Mesothelial cell of epicardium (in vitro differentiated cells): ENCODE measurements around the gene RPS10. TPM values are rescaled to one million over a fixed set of nuclear protein-coding genes. Genes with fewer than 3 reads are reported as not detected.
A peak's percentile ranks its signal among the peaks of the same experiment; 100 is the strongest.
"Not testable (repeated sequence)": the region's sequence is repeated elsewhere in the genome, so short reads cannot be mapped to it uniquely, and the experiment has no call there.

Experiments used
- DNase-seq, 2 experiments: peaks; one replicate each; pipeline ENCODE4 v3.0.0; 2021; ENCODE audit warnings: low spot score in 2 of 2; ENCODE audit not compliant: unreplicated experiment in 2 of 2
- H3K27ac Mint-ChIP-seq: 2 replicates; pipeline ENCODE4 v1.8.0; 2021; ENCODE audit warnings: mixed read lengths
- H3K27me3 Mint-ChIP-seq: 2 replicates; pipeline ENCODE4 v1.8.0; 2021; ENCODE audit warnings: low read depth, mixed read lengths
- H3K36me3 Mint-ChIP-seq: 2 replicates; pipeline ENCODE4 v1.8.0; 2021; ENCODE audit warnings: mixed read lengths
- H3K4me1 Mint-ChIP-seq: 2 replicates; pipeline ENCODE4 v1.8.0; 2021; ENCODE audit warnings: mixed read lengths
- H3K4me3 Mint-ChIP-seq: 2 replicates; pipeline ENCODE4 v1.8.0; 2021; ENCODE audit warnings: mild to moderate bottlenecking, moderate library complexity, mixed read lengths
- H3K9me3 Mint-ChIP-seq: 2 replicates; pipeline ENCODE4 v1.8.0; 2021; ENCODE audit warnings: mixed read lengths
- total RNA-seq: library from RNA; stranded (reverse); gene quantifications from 3 replicates; pipeline ENCODE4 v1.2.1, GENCODE V29; 2021
- TF ChIP-seq, protein P1 (sequence below): fragments of 200-600 bp; sonication (generic); IDR thresholded peaks from one replicate; pipeline ENCODE4 v1.5.0; 2021; ENCODE audit warnings: antibody characterized with exemption; ENCODE audit not compliant: unreplicated experiment

The RPS10 gene
- total RNA-seq, 1 donor from 2014 or later = 1,317 TPM

DNA sequence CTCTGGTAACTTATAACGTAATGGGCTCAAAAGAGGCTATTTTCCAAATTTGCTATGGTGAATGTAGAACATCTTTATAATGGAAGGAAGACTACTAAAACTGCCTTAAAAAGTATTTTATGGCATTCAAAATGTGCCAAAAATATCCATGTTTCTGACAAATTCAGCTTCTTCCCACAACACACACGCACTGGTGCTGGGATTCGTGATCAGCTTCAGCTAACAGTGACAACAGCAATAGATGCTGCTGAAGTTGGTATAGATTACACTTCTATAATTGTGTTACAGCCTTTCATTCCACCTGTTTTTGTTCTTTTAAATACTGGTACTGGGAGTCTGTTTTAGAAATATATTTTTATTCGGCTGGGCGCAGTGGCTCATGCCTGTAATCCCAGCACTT is 52.4 kb downstream of the RPS10 start:
- no peak for DNase-seq
- Mint-ChIP-seq H3K4me3 (no peak overlapping the region), H3K36me3 (peaks cover 5% of the 10 kb centered on the region), H3K9me3 (no peaks in the 10 kb centered on the region), H3K4me1 (peaks cover 2% of the 10 kb centered on the region), H3K27ac (no peak overlapping the region), H3K27me3 (no peaks in the 10 kb centered on the region)
- TF ChIP-seq, protein P1, sequence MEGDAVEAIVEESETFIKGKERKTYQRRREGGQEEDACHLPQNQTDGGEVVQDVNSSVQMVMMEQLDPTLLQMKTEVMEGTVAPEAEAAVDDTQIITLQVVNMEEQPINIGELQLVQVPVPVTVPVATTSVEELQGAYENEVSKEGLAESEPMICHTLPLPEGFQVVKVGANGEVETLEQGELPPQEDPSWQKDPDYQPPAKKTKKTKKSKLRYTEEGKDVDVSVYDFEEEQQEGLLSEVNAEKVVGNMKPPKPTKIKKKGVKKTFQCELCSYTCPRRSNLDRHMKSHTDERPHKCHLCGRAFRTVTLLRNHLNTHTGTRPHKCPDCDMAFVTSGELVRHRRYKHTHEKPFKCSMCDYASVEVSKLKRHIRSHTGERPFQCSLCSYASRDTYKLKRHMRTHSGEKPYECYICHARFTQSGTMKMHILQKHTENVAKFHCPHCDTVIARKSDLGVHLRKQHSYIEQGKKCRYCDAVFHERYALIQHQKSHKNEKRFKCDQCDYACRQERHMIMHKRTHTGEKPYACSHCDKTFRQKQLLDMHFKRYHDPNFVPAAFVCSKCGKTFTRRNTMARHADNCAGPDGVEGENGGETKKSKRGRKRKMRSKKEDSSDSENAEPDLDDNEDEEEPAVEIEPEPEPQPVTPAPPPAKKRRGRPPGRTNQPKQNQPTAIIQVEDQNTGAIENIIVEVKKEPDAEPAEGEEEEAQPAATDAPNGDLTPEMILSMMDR = no peak

DNA sequence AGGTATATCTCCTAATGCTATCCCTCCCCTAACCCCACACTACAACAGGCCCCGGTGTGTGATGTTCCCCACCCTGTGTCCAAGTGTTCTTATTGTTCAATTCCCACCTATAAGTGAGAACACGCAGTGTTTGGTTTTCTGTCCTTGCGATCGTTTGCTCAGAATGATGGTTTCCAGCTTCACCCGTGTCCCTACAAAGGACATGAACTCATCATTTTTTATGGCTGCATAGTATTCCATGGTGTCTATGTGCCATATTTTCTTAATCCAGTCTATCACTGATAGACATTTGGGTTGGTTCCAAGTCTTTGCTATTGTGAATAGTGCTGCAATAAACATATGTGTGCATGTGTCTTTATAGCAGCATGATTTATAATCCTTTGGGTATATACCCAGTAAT is 54.0 kb downstream of the RPS10 start:
- not testable (repeated sequence) for H3K27me3 Mint-ChIP-seq, H3K36me3 Mint-ChIP-seq, DNase-seq, H3K4me1 Mint-ChIP-seq, H3K9me3 Mint-ChIP-seq, H3K27ac Mint-ChIP-seq, H3K4me3 Mint-ChIP-seq

DNA sequence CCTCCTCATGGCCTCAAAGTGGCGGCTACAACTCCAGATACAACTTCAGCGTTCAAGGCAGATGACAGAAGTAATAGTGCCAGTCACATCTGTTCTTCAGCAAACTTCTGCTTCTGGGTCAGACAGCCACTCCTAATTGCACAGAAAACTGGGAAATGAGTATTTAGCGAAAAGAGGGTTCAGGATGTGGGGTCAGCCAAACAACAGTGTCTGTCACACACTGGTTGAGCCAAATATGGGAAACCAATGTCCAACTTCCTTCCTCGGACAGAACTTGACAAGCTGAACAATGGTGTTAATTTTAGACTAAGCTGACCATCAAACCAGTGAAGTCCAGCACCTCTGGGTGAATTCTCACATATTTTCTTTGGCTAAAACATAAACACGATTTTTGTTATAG is 55.5 kb downstream of the RPS10 start:
- Mint-ChIP-seq H3K9me3 (no peaks in the 10 kb centered on the region), H3K36me3 (peaks cover 5% of the 10 kb centered on the region), H3K27me3 (no peaks in the 10 kb centered on the region), H3K27ac (no peak overlapping the region), H3K4me3 (no peak overlapping the region), H3K4me1 (no peaks in the 10 kb centered on the region)
- TF ChIP-seq, protein P1 = no peak
- DNase-seq = no peak

DNA sequence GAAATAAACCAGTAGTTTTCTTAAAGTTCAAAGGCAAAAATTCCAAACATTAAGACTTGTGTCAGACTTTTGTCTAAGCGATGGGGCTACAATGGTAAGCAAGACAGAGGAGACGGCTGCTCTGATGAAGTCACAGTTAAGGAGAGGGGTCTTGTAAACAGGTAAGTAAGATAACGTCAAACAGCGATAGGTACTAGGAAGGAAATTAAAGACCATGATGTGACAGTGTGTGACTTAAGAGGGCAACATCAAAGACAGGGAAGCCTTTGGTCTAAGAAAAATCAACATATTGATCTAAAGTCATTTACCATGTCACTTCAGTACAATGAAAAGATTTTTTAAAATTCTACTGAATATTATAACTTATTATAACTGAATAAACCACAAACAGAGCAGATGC is 56.5 kb downstream of the RPS10 start:
- Mint-ChIP-seq H3K27me3 (no peaks in the 10 kb centered on the region), H3K4me1 (no peaks in the 10 kb centered on the region), H3K9me3 (no peaks in the 10 kb centered on the region), H3K27ac (peak overlapping the region; percentile 10), H3K4me3 (no peak overlapping the region), H3K36me3 (peaks cover 5% of the 10 kb centered on the region)
- TF ChIP-seq, protein P1 = no peak
- no peak for DNase-seq

Other genes with a start within 250 kb of the RPS10 start
- 213 to 222 TPM (median 216 TPM) in 3 replicates for gene HMGA1, start 189.2 kb downstream of the RPS10 start, total RNA-seq
- 8.4 to 8.9 TPM (median 8.6 TPM) in 3 replicates for gene SMIM29, start 177.1 kb downstream of the RPS10 start, total RNA-seq
- 32.7 to 33.3 TPM (median 33.2 TPM) in 3 replicates for gene NUDT3, start 33.4 kb downstream of the RPS10 start, total RNA-seq
- 3.3 to 4.5 TPM (median 3.6 TPM) in 3 replicates for gene PACSIN1, start 40.0 kb upstream of the RPS10 start, total RNA-seq
- 0.34 to 0.50 TPM (median 0.40 TPM) in 3 replicates for gene SPDEF, start 130.3 kb upstream of the RPS10 start, total RNA-seq